GM19099 (cell line): ENCODE results near the gene EPB41L3.

Source experiments
- POLR2A ChIP-seq: IDR thresholded peaks from 3 replicates; pipeline ENCODE4 v1.6.1; 2011; ENCODE audit warnings: low read depth; ENCODE audit not compliant: insufficient read length; ENCODE audit errors: extremely low read depth

EPB41L3 gene

GRCh38 chr18:5452943-5453443 is 90.8 kb downstream of the EPB41L3 start:
- no peak for TF ChIP-seq POLR2A

- TF ChIP-seq POLR2A = no peak
Measured at GRCh38 chr18:5451871-5452270, 91.9 kb downstream of the EPB41L3 start.

GRCh38 chr18:5451150-5451549 is 92.6 kb downstream of the EPB41L3 start:
- no peak for TF ChIP-seq POLR2A

GRCh38 chr18:5449858-5450509 is 93.8 kb downstream of the EPB41L3 start:
- no peak for TF ChIP-seq POLR2A

GRCh38 chr18:5447442-5447841 is 96.4 kb downstream of the EPB41L3 start:
- no peak for TF ChIP-seq POLR2A

- no peak for TF ChIP-seq POLR2A
Measured at GRCh38 chr18:5444847-5445246, 99.0 kb downstream of the EPB41L3 start.

- TF ChIP-seq POLR2A = no peak
Measured at GRCh38 chr18:5444269-5444668, 99.5 kb downstream of the EPB41L3 start.

GRCh38 chr18:5439986-5440696 is 103.7 kb downstream of the EPB41L3 start:
- no peak for TF ChIP-seq POLR2A

GRCh38 chr18:5434425-5434824 is 109.4 kb downstream of the EPB41L3 start:
- no peak for TF ChIP-seq POLR2A

GRCh38 chr18:5431836-5432575 is 111.8 kb downstream of the EPB41L3 start:
- no peak for TF ChIP-seq POLR2A

GRCh38 chr18:5430131-5430530 is 113.7 kb downstream of the EPB41L3 start:
- TF ChIP-seq POLR2A = no peak

- TF ChIP-seq POLR2A = no peak
Measured at GRCh38 chr18:5429681-5430080, 114.1 kb downstream of the EPB41L3 start.

GRCh38 chr18:5425721-5426120 is 118.1 kb downstream of the EPB41L3 start:
- no peak for TF ChIP-seq POLR2A

GRCh38 chr18:5424903-5425664 is 118.7 kb downstream of the EPB41L3 start:
- TF ChIP-seq POLR2A = no peak

- no peak for TF ChIP-seq POLR2A
Measured at GRCh38 chr18:5422626-5423025, 121.2 kb downstream of the EPB41L3 start.
